HUES64 (cell line): ENCODE measurements around the gene SHISA5.

Experiments used
- H3K27ac ChIP-seq: 2 replicates; pipeline ENCODE4 v1.7.0; 2013; ENCODE audit warnings: low read depth, low read length, inconsistent platforms
- H3K27me3 ChIP-seq: 2 replicates; pipeline ENCODE4 v1.6.1; 2013; ENCODE audit warnings: mild to moderate bottlenecking, low read length; ENCODE audit not compliant: insufficient read depth
- H3K36me3 ChIP-seq: 2 replicates; pipeline ENCODE4 v1.6.1; 2013; ENCODE audit warnings: mild to moderate bottlenecking, low read length; ENCODE audit not compliant: insufficient read depth
- H3K4me1 ChIP-seq: 2 replicates; pipeline ENCODE4 v1.6.1; 2013; ENCODE audit warnings: mild to moderate bottlenecking, low read length, moderate library complexity; ENCODE audit not compliant: insufficient read depth
- H3K4me3 ChIP-seq: 2 replicates; pipeline ENCODE4 v1.5.1; 2013; ENCODE audit warnings: mild to moderate bottlenecking, low read length, moderate library complexity
- H3K9ac ChIP-seq: 2 replicates; pipeline ENCODE4 v1.6.1; 2013; ENCODE audit warnings: mild to moderate bottlenecking, low read depth, low read length
- H3K9me3 ChIP-seq: 2 replicates; pipeline ENCODE4 v1.6.1; 2013; ENCODE audit warnings: low read depth, low read length; ENCODE audit not compliant: insufficient read depth
- WGBS: fragments of 150-250, 120-280 bp; methylation state at CpG from one replicate; pipeline ENCODE4 v1.1.7; 2013; ENCODE audit warnings: missing lambda C conversion rate; 5-methylcytosine and 5-hydroxymethylcytosine counted together

The SHISA5 gene

DNA sequence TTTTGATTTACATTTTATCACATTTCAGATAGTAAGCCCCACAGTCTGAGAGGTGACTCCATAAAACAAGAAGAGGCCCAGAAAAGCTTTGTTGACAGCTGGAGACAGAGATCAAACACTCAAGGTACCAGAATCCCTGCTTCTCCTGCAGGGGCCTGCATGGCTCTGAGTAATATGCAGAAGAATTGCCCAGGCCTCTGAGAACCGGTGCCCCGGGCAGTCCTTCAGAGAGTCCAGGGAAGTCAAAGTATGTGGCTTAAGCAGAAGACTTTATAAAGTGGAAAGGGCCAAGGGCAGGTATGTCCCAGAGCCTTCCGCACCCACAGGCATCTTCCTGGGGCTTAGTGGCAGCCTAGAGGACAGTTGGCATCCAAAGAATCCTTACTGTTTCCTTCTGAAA is 44.6 kb downstream of the SHISA5 start:
- Histone ChIP-seq H3K4me1 (no peaks in the 10 kb centered on the region), H3K27ac (no peak overlapping the region), H3K4me3 (no peak overlapping the region), H3K9me3 (no peaks in the 10 kb centered on the region), H3K9ac (no peak overlapping the region), H3K27me3 (no peaks in the 10 kb centered on the region), H3K36me3 (peaks cover 62% of the 10 kb centered on the region)
- 93% methylated on average over 3 of the region's 3 CpGs for WGBS

DNA sequence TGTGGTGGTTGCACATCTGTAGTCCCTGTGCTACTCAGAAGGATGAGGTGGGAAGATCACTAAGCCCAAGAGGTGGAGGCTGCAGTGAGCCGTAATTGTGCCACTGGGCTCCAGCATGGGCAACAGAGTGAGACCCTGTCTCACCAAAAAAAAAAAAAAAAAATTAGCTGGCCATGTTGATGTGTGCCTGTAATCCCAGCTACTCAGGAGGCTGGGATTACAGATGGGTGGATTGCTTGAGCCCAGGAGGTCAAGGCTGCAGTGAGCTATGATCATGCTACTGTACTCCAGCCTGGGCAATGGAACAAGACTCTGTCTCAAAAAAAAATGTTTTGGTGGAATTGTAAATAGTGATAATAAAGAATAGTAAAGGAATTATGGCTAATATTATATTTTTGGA is 47.5 kb downstream of the SHISA5 start:
- Histone ChIP-seq H3K4me3 (no peak overlapping the region), H3K36me3 (peaks cover 91% of the 10 kb centered on the region), H3K9me3 (no peaks in the 10 kb centered on the region), H3K27ac (no peak overlapping the region), H3K9ac (no peak overlapping the region), H3K27me3 (no peaks in the 10 kb centered on the region), H3K4me1 (no peaks in the 10 kb centered on the region)
- 86% methylated on average over 1 of the region's 1 CpG for WGBS

DNA sequence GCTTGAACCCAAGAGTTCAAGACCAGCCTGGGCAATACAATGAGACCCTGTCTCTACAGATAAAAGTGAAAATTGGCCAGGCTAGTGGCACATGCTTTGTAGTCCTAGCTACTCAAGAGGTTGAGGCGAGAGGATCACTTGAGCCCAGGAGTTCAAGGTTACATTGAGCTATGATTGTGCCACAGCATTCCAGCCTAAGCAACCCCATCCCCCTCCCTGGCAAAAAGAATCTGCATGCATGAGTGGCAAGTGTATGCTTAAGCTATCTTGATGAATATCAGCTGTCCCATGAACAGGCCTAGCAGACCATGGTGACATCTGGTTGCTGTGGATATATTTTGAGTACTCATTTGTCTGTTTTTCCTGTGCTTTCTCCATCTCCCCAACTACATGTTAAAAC is 52.7 kb downstream of the SHISA5 start:
- Histone ChIP-seq H3K27ac (no peak overlapping the region), H3K4me1 (peaks cover 9% of the 10 kb centered on the region; the same call in 1 of the 2 replicates), H3K4me3 (no peak overlapping the region), H3K9ac (no peak overlapping the region), H3K9me3 (no peaks in the 10 kb centered on the region), H3K36me3 (peaks cover 59% of the 10 kb centered on the region), H3K27me3 (no peaks in the 10 kb centered on the region)
- WGBS: 96% methylated on average over 1 of the region's 1 CpG

DNA sequence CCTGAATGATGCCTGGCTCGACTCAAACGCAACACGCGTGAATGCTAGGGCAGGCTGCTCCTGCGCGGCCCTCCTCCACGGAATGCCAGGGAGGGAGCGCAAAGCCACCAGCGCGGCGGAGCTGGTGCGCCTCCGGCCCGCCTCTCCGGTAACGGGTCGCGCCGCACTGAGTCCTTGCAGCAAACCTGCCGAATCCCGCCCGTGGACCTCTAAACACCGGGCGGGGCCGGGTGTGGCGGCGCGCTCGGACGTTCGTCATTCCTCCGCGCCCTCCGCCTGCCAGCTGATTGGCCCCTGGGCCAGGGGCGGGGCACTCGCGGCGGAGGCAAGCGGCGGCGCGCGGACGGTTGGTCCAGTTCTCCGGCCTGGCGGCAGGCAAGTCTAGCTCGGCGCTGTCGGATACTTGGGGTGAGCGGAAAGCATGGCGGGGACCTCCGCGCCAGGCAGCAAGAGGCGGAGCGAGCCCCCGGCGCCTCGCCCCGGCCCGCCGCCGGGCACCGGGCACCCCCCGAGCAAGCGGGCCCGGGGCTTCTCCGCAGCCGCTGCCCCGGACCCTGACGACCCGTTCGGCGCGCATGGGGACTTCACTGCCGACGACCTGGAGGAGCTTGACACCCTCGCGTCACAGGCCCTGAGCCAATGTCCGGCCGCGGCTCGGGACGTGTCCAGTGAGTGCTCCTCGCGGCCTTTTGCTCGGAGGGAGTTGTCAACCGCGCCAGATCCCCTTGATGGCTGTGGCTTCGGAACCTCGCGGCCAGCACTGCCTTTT is 57.4 kb downstream of the SHISA5 start, which contains the start of gene ATRIP:
TSS of gene ATRIP (plus strand) at position 313 of the 769 bp plus-strand sequence. CDS start at position 422, 109 bp downstream.
- under 1% methylated on average over 91 of the region's 91 CpGs for WGBS
- peaks cover 9% of the 10 kb centered on the region; the same call in 1 of the 2 replicates for H3K4me1 ChIP-seq
- peak within 1 kb of the TSS; percentile 95 for H3K4me3 ChIP-seq
- no peaks in the 10 kb centered on the region for H3K9me3 ChIP-seq
- peak within 1 kb of the TSS; percentile 85 for H3K9ac ChIP-seq
- peak within 1 kb of the TSS; percentile 92 for H3K27ac ChIP-seq
- no peaks in the 10 kb centered on the region for H3K27me3 ChIP-seq
- H3K36me3 ChIP-seq: peaks cover 41% of the 10 kb centered on the region

DNA sequence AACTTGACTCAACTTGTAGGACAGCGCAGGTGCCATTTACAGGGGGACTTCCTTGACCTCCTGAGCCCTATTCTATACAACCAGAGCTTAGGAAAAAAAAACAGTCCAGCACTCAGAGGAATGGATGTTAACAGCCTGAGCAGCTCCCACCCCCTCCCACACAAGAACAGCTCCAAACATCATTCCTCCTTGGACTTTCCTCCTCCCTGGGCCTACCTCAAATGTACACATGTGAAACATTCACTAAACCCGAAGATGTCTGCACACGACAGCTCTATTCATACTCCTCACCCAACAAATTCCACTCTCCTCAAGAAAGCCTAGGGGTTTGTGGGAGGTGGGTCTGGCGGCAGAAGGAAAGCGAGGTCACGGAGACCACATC is 57.9 kb downstream of the SHISA5 start:
- Histone ChIP-seq H3K9me3 (no peaks in the 10 kb centered on the region), H3K27me3 (no peaks in the 10 kb centered on the region), H3K4me1 (peaks cover 9% of the 10 kb centered on the region; the same call in 1 of the 2 replicates), H3K27ac (peak overlapping the region; percentile 92), H3K9ac (peak overlapping the region; percentile 85), H3K4me3 (peak overlapping the region; percentile 95), H3K36me3 (peaks cover 39% of the 10 kb centered on the region)
- 24% methylated on average over 6 of the region's 6 CpGs for WGBS

DNA sequence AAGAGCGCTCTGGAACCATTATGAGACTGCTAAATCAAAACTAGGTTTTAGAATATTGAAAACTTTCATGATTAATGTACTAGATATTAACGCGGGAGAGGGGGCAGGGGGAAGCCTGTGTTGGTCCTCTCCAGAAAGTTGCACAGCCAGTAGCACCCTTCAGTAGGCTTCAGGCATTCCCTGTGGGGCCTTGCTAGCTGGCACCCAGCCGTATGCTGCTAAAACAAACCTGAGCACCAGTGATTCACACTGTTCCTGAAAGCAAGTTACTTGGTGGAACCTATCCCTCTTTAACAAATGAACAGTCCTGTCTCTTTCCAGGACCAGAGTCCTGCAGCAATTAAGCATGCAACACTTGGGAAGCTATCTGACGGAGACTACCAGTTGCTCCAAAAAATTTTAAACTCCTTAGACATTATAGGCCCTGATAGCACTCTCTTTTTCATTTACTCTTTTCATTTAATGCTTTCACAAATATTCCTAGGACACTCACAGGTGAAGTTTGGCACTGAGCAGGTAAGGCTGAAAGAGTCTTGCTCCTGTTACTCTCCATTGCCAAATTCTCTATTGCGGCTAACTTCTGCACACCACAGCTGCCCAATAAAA is 58.6 kb downstream of the SHISA5 start:
- Histone ChIP-seq H3K9me3 (no peaks in the 10 kb centered on the region), H3K36me3 (peaks cover 38% of the 10 kb centered on the region), H3K9ac (no peak overlapping the region), H3K4me1 (peaks cover 9% of the 10 kb centered on the region; the same call in 1 of the 2 replicates), H3K27me3 (no peaks in the 10 kb centered on the region), H3K27ac (no peak overlapping the region), H3K4me3 (peak overlapping the region; percentile 95)
- 81% methylated on average over 6 of the region's 6 CpGs for WGBS

DNA sequence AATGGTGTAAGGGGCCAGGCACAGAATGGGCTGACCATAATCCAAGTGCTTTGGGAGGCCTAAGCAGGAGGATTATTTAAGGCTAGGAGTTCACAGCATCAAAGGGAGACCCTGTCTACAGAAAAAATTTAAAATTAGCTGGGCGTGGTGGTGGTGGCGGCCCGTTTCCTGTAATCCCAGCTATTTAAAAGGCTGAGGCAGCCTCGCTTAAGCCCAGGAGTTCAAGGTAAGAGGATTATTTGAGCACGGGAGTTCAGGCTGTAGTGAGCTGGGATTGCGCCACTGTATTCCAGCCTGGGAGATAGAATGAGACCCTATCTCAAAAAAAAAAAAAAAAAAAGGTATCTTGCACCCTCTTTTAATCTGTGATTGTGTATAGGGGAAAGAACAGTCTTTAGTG is 62.0 kb downstream of the SHISA5 start:
- H3K27ac ChIP-seq: no peak overlapping the region
- peak overlapping the region; percentile 90 for H3K4me3 ChIP-seq
- H3K4me1 ChIP-seq: no peaks in the 10 kb centered on the region; the same call in 1 of the 2 replicates
- peaks cover 31% of the 10 kb centered on the region for H3K36me3 ChIP-seq
- 94% methylated on average over 6 of the region's 6 CpGs for WGBS
- H3K27me3 ChIP-seq: no peaks in the 10 kb centered on the region
- 0 out of 2 replicates have a peak overlapping the region, but pooled peaks have one; percentile 38 for H3K9ac ChIP-seq
- no peaks in the 10 kb centered on the region for H3K9me3 ChIP-seq

DNA sequence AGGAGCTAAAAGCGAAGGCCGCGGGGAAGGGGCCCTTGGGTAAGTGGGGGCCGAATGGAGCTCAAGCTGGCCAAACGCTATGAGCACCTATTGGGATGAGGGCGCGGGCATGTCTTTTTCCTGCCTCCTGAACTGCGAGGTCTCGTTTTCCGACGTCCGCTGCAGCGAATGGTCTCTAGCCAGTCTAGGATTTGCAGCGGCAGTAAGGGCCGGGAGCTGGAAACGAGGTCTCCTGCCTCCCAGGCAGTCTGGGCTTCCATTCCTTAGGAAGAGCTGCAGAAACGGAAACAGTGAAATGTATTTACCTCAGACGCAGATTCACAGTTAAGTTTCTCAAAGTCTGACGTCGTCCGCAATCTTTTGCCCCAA is 63.4 kb downstream of the SHISA5 start:
- WGBS: 2% methylated on average over 21 of the region's 21 CpGs

DNA sequence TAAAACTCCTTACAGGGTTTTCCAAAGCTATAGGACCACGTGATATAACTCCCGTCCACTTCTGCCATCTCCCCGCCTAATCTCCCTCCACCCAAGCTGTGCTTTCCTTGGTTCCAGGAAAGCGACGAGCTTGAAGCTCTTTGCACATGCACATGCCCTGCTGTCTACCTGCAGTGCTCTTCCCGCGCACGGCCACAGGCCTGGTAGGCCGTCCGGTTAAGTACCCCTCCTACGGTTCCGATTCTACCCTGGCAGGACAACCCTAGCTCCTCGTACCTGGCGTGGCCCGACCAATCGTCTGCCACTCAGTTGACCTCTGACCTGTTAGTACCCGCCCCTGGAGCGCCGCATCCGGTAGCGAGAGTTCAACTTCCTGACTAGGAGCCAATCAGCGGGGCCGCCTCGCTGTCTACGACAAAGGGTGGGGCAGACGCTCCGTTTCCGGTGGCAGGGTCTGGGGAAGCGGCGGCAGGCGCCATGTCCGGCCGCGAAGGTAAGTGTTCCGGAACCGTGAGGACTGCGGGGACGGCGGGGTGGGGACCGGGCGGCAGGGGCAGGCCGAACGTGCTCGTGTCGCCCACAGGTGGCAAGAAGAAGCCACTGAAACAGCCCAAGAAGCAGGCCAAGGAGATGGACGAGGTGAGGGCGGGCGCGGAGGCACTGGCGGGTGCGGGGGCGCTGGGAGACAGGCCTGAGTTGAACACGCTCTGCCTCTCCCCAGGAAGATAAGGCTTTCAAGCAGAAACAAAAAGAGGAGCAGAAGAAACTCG is 64.0 kb downstream of the SHISA5 start, which contains the start of the genes CCDC51 and TMA7:
TSS of gene CCDC51 (minus strand) at position 300 of the 770 bp plus-strand sequence. CDS start 4,991 bp downstream, outside the sequence.
TSS of gene TMA7 (plus strand) at position 438 of the 770 bp plus-strand sequence. CDS start at position 478, 40 bp downstream.
- WGBS: under 1% methylated on average over 54 of the region's 54 CpGs
- peaks cover 31% of the 10 kb centered on the region for H3K36me3 ChIP-seq

More for the DNA sequence above, 63.4 kb downstream of the SHISA5 start:
- peak overlapping the region; percentile 90 for H3K4me3 ChIP-seq
- H3K9me3 ChIP-seq: no peaks in the 10 kb centered on the region
- peaks cover 2% of the 10 kb centered on the region; the same call in 1 of the 2 replicates for H3K4me1 ChIP-seq
- peak overlapping the region; percentile 77 for H3K27ac ChIP-seq
- H3K27me3 ChIP-seq: no peaks in the 10 kb centered on the region
- H3K9ac ChIP-seq: peak overlapping the region; percentile 84
- H3K36me3 ChIP-seq: peaks cover 31% of the 10 kb centered on the region

DNA sequence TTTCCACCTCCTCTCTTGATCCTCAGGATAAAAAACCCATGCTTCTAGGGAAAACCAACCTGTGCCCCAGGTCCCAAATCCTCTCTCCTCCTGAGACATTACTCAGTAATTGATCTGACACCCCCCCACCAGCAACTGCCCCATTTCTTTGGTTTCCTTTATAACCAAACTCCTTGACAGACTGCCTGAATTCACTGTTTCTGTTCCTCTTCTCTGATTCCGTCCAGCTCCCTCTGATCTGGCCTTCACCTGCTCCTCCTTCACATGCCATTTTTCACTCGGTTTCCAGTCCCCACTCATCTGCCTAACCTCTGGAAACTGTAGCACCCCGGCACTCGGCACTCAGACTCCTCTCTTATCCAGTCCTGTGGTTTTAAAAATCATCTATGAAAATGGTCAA is 66.2 kb downstream of the SHISA5 start:
- no peak overlapping the region for H3K27ac ChIP-seq
- no peak overlapping the region for H3K9ac ChIP-seq
- no peak overlapping the region for H3K4me3 ChIP-seq
- H3K36me3 ChIP-seq: peaks cover 34% of the 10 kb centered on the region
- no peaks in the 10 kb centered on the region for H3K9me3 ChIP-seq
- no peaks in the 10 kb centered on the region for H3K27me3 ChIP-seq
- 83% methylated on average over 4 of the region's 4 CpGs for WGBS
- 0 out of 2 replicates have a peak, but pooled peaks cover 2% of the 10 kb centered on the region for H3K4me1 ChIP-seq

More for the DNA sequence above, 64.0 kb downstream of the SHISA5 start, which contains the start of the genes CCDC51 and TMA7:
- H3K27ac ChIP-seq: peak within 1 kb of the TSS; percentile 77
- H3K4me3 ChIP-seq: peak within 1 kb of the TSS; percentile 90
- peak within 1 kb of the TSS; percentile 84 for H3K9ac ChIP-seq
- no peaks in the 10 kb centered on the region for H3K9me3 ChIP-seq
- no peaks in the 10 kb centered on the region for H3K27me3 ChIP-seq
- 0 out of 2 replicates have a peak, but pooled peaks cover 2% of the 10 kb centered on the region for H3K4me1 ChIP-seq
